Activated naive CD8-positive, alpha-beta T cell treated with anti-CD3 and anti-CD28 coated beads for 36 hours (primary cell): ENCODE results near the gene POGZ. TPM values are rescaled to one million over a fixed set of nuclear protein-coding genes. Genes with fewer than 3 reads are reported as not detected.
"Not testable (repeated sequence)": the region's sequence is repeated elsewhere in the genome, so short reads cannot be mapped to it uniquely, and the experiment has no call there.

Experiments used
- DNase-seq: peaks from one replicate; pipeline ENCODE4 v3.0.0; 2021
- H3K27ac Mint-ChIP-seq: one replicate; pipeline ENCODE4 v1.8.0; 2022; ENCODE audit warnings: mild to moderate bottlenecking, moderate library complexity, mixed read lengths
- H3K27me3 Mint-ChIP-seq: one replicate; pipeline ENCODE4 v1.8.0; 2022; ENCODE audit warnings: mild to moderate bottlenecking, mixed read lengths
- H3K36me3 Mint-ChIP-seq: one replicate; pipeline ENCODE4 v1.8.0; 2021; ENCODE audit warnings: mild to moderate bottlenecking, mixed read lengths
- H3K4me1 Mint-ChIP-seq: one replicate; pipeline ENCODE4 v1.8.0; 2021; ENCODE audit warnings: mixed read lengths
- H3K4me3 Mint-ChIP-seq: one replicate; pipeline ENCODE4 v1.8.0; 2022; ENCODE audit warnings: mild to moderate bottlenecking, moderate library complexity, mixed read lengths
- H3K9me3 Mint-ChIP-seq: one replicate; pipeline ENCODE4 v1.8.0; 2022; ENCODE audit warnings: mixed read lengths
- total RNA-seq, 2 experiments: library from RNA; stranded (reverse); gene quantifications; one replicate each; pipeline ENCODE4 v1.2.3, GENCODE V29; 2021

POGZ gene
- total RNA-seq, 2 experiments from 2014 or later = 52.1 to 63.1 TPM

GRCh38 chr1:151455966-151456365 is 3.3 kb downstream of the POGZ start:
- DNase-seq = no peak
- peaks cover 29% of the 10 kb centered on the region for H3K4me1 Mint-ChIP-seq
- H3K9me3 Mint-ChIP-seq = no peaks in the 10 kb centered on the region
- H3K27me3 Mint-ChIP-seq = no peaks in the 10 kb centered on the region
- H3K4me3 Mint-ChIP-seq = no peak overlapping the region
- H3K36me3 Mint-ChIP-seq = peaks cover 5% of the 10 kb centered on the region
- no peak overlapping the region for H3K27ac Mint-ChIP-seq

- Mint-ChIP-seq H3K4me3 (no peak overlapping the region), H3K27ac (no peak overlapping the region), H3K36me3 (peaks cover 8% of the 10 kb centered on the region), H3K27me3 (no peaks in the 10 kb centered on the region), H3K4me1 (peaks cover 29% of the 10 kb centered on the region), H3K9me3 (no peaks in the 10 kb centered on the region)
- DNase-seq = no peak
Observed at GRCh38 chr1:151455231-151455630, 4.1 kb downstream of the POGZ start.

DNA sequence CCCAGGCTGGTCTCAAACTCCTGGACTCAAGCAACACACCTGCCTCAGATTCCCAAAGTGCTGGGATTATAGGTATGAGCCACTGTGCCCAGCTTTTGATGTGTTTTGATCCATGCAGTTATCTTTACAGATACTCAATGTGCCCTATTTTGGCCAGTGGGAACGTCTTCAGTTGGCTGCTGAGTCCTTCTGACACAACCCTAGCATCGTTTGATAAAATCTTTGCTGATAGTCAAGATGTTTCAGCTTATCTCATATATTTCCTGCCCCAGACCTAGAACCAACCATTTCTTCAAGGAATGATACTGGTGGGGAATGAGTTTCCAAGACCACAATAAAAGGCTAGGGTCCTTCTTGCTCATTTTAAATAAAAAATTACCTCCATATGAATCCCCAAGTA is 11.6 kb downstream of the POGZ start:
- no peak overlapping the region for H3K4me3 Mint-ChIP-seq
- H3K27me3 Mint-ChIP-seq = no peaks in the 10 kb centered on the region
- H3K36me3 Mint-ChIP-seq = peaks cover 3% of the 10 kb centered on the region
- no peak overlapping the region for H3K27ac Mint-ChIP-seq
- H3K9me3 Mint-ChIP-seq = no peaks in the 10 kb centered on the region
- DNase-seq = no peak
- H3K4me1 Mint-ChIP-seq = peaks cover 37% of the 10 kb centered on the region

GRCh38 chr1:151444783-151445177 is 14.5 kb downstream of the POGZ start:
- H3K36me3 Mint-ChIP-seq = peaks cover 3% of the 10 kb centered on the region
- H3K27me3 Mint-ChIP-seq = no peaks in the 10 kb centered on the region
- peak overlapping the region; percentile 35 for H3K27ac Mint-ChIP-seq
- no peak overlapping the region for H3K4me3 Mint-ChIP-seq
- H3K9me3 Mint-ChIP-seq = no peaks in the 10 kb centered on the region
- no peak for DNase-seq
- H3K4me1 Mint-ChIP-seq = peaks cover 45% of the 10 kb centered on the region

GRCh38 chr1:151443846-151444782 is 15.2 kb downstream of the POGZ start:
- H3K27ac Mint-ChIP-seq = no peak overlapping the region
- H3K9me3 Mint-ChIP-seq = no peaks in the 10 kb centered on the region
- peaks cover 51% of the 10 kb centered on the region for H3K4me1 Mint-ChIP-seq
- no peaks in the 10 kb centered on the region for H3K27me3 Mint-ChIP-seq
- H3K4me3 Mint-ChIP-seq = no peak overlapping the region
- peak; percentile 46 for DNase-seq
- H3K36me3 Mint-ChIP-seq = peaks cover 3% of the 10 kb centered on the region

DNA sequence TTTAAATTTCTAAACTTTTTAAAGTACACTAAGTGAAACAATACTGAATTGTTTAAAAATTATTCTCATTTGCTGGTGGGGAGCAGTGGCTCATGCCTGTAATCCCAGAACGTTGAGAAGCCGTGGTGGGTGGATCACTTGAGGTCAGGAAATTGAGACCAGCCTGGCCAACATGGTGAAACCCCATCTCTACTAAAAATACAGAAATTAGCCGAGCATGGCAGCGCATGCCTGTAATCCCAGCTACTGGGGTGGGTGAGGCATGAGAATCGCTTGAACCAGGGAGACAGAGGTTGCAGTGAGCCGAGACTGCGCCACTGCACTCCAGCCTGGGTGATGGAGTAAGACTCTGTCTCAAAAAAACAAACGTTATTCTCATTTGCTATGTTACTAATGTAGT is 21.9 kb downstream of the POGZ start:
- not testable (repeated sequence) for H3K4me3 Mint-ChIP-seq, H3K27me3 Mint-ChIP-seq, H3K36me3 Mint-ChIP-seq, DNase-seq, H3K9me3 Mint-ChIP-seq, H3K27ac Mint-ChIP-seq
- H3K4me1 Mint-ChIP-seq = peaks cover 32% of the 10 kb centered on the region

GRCh38 chr1:151436985-151437384 is 22.3 kb downstream of the POGZ start:
- Mint-ChIP-seq H3K27ac (no peak overlapping the region), H3K9me3 (no peaks in the 10 kb centered on the region), H3K27me3 (no peaks in the 10 kb centered on the region), H3K36me3 (peaks cover 8% of the 10 kb centered on the region), H3K4me1 (peaks cover 34% of the 10 kb centered on the region), H3K4me3 (no peak overlapping the region)
- no peak for DNase-seq

- Mint-ChIP-seq H3K27me3 (no peaks in the 10 kb centered on the region), H3K36me3 (peaks cover 7% of the 10 kb centered on the region), H3K4me3 (no peak overlapping the region), H3K27ac (no peak overlapping the region), H3K4me1 (peaks cover 28% of the 10 kb centered on the region), H3K9me3 (no peaks in the 10 kb centered on the region)
- DNase-seq = no peak
Observed at GRCh38 chr1:151435174-151435573, 24.1 kb downstream of the POGZ start.

DNA sequence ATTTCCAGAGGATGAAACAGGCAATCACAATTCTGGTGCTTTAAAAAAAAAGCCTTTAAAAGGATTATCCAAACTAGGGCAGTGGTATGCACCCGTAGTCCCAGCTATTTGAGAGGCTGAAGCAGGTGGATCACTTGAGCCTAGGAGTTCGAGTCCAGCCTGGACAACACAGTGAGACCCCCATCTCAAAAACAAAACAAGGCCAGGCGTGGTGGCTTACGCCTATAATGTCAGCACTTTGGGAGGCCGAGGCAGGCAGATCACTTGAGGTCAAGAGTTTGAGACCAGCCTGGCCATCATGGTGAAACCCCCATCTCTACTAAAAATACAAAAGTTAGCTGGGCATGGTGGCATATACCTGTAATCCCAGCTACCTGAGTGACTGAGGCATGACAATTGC is 25.5 kb downstream of the POGZ start:
- DNase-seq, H3K27me3 Mint-ChIP-seq, H3K9me3 Mint-ChIP-seq, H3K4me3 Mint-ChIP-seq, H3K27ac Mint-ChIP-seq, H3K36me3 Mint-ChIP-seq: not testable (repeated sequence)
- peaks cover 20% of the 10 kb centered on the region for H3K4me1 Mint-ChIP-seq

- DNase-seq = no peak
- H3K36me3 Mint-ChIP-seq = peaks cover 5% of the 10 kb centered on the region
- H3K27me3 Mint-ChIP-seq = no peaks in the 10 kb centered on the region
- H3K4me1 Mint-ChIP-seq = peaks cover 5% of the 10 kb centered on the region
- no peak overlapping the region for H3K4me3 Mint-ChIP-seq
- no peak overlapping the region for H3K27ac Mint-ChIP-seq
- no peaks in the 10 kb centered on the region for H3K9me3 Mint-ChIP-seq
Observed at GRCh38 chr1:151428068-151428467, 31.2 kb downstream of the POGZ start.

DNA sequence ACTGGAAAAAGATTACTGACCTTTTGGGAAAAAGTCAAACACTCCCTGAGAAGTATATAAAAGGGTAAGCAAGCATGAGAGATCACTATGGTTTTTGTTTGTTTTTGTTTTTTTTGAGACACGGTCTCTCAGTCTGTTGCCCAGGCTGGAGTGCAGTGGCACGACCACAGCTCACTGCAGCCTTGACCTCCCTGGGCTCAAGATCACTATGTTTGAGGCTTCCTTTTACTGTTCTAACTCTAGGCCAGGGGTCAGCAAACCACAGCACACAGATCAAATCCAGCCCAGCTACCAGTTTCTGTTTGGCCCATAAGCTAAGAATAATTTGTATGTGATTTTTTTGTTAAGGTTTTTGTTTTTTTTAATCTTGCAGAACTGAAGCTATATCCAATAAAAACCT is 34.2 kb downstream of the POGZ start:
- DNase-seq = no peak
- no peaks in the 10 kb centered on the region for H3K9me3 Mint-ChIP-seq

DNA sequence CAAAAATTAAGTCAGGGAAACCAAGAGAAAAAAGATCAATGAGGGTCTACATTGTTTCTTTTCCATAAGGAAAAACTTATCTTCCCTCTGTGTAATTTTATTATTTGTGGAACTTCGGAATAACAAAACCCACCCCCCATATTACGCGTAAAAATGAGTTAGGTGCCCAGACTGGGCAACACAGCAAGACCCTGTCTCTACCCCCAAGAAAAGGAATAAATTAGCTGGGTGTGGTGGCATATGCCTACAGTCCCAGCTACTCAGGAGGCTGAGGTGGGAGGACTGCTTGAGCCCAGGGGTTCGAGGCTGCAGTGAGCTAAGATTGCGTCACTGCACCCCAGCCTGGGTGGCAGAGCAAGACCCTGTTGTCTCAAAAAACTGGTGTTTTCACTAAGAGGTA is 39.5 kb downstream of the POGZ start:
- H3K4me1 Mint-ChIP-seq = no peaks in the 10 kb centered on the region
- H3K27me3 Mint-ChIP-seq = no peaks in the 10 kb centered on the region
- peaks cover 17% of the 10 kb centered on the region for H3K36me3 Mint-ChIP-seq
- H3K4me3 Mint-ChIP-seq = no peak overlapping the region
- no peaks in the 10 kb centered on the region for H3K9me3 Mint-ChIP-seq
- H3K27ac Mint-ChIP-seq = no peak overlapping the region
- DNase-seq = no peak

More for the DNA sequence above, 34.2 kb downstream of the POGZ start:
- Mint-ChIP-seq H3K36me3 (peaks cover 8% of the 10 kb centered on the region), H3K4me3 (no peak overlapping the region), H3K4me1 (peaks cover 1% of the 10 kb centered on the region), H3K27ac (peak overlapping the region; percentile 31), H3K27me3 (no peaks in the 10 kb centered on the region)

DNA sequence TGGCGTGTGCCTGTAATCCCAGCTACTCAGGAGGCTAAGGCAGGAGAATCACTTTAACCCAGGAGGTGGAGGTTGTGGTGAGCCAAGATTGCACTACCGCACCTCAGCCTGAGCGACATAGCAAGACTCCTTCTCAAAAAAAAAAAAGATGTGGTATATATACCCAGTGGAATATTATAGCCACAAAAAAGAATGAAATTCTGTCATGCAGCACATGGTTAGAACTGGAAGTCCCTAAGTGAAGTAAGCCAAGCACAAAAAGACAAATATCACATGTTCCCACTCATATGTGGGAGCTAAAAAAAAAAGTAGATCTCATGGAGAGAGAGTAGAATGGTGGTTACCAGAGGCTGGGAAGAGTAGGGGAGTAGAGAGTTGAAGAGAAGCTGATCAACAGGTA is 41.2 kb downstream of the POGZ start:
- no peaks in the 10 kb centered on the region for H3K9me3 Mint-ChIP-seq
- H3K27ac Mint-ChIP-seq = no peak overlapping the region
- H3K36me3 Mint-ChIP-seq = peaks cover 25% of the 10 kb centered on the region
- H3K4me1 Mint-ChIP-seq = no peaks in the 10 kb centered on the region
- no peaks in the 10 kb centered on the region for H3K27me3 Mint-ChIP-seq
- no peak overlapping the region for H3K4me3 Mint-ChIP-seq
- no peak for DNase-seq

GRCh38 chr1:151416231-151416630 is 43.1 kb downstream of the POGZ start:
- peaks cover 27% of the 10 kb centered on the region for H3K36me3 Mint-ChIP-seq
- no peaks in the 10 kb centered on the region for H3K4me1 Mint-ChIP-seq

DNA sequence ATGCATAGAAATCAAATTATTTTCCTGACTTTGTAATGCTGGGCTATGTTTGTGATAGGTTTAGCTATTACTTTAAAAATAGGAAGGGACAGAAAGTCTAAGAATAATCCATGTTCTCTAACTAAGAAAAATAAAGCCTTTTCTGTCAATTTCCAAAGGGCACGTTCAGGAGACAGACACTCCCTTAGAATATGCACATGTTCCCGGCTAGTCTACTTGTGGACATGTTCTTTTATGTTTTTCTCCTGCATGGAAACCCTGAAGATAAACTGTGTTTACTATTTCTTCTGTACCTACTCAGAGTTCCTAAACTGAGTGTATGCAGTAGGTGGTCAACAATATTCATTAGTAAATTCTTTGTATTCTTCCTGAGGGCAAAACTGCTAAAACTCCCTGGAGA is 47.4 kb downstream of the POGZ start:
- peaks cover 35% of the 10 kb centered on the region for H3K36me3 Mint-ChIP-seq
- H3K27me3 Mint-ChIP-seq = no peaks in the 10 kb centered on the region
- no peaks in the 10 kb centered on the region for H3K4me1 Mint-ChIP-seq
- H3K9me3 Mint-ChIP-seq = no peaks in the 10 kb centered on the region
- DNase-seq = no peak
- no peak overlapping the region for H3K4me3 Mint-ChIP-seq
- no peak overlapping the region for H3K27ac Mint-ChIP-seq

More at GRCh38 chr1:151416231-151416630, 43.1 kb downstream of the POGZ start:
- no peak for DNase-seq
- Mint-ChIP-seq H3K27me3 (no peaks in the 10 kb centered on the region), H3K9me3 (no peaks in the 10 kb centered on the region), H3K27ac (no peak overlapping the region), H3K4me3 (no peak overlapping the region)

DNA sequence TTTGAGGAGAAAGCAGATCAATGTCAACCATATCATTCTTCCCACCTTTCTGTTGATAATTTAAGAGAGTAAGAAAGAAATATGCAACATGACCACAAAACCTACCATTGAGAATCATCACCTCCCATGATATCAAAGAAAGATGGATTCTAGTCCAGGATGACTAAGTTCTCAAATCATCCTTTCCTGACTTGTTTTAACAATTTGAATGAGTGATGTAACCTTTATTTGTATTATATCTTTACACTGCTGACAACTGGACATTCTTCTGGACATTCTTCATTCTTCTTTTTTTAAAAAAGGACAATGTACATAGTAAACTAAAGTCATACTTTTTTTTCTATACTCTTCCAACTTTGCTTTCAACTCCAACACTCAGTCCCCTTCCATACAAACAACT is 50.4 kb downstream of the POGZ start:
- Mint-ChIP-seq H3K36me3 (peaks cover 26% of the 10 kb centered on the region), H3K4me3 (no peak overlapping the region), H3K27me3 (no peaks in the 10 kb centered on the region)

More for the DNA sequence above, 50.4 kb downstream of the POGZ start:
- H3K4me1 Mint-ChIP-seq = peaks cover 3% of the 10 kb centered on the region
- H3K27ac Mint-ChIP-seq = no peak overlapping the region
- no peaks in the 10 kb centered on the region for H3K9me3 Mint-ChIP-seq
- DNase-seq = no peak
